ENCODE measurements around the gene SNX24. TPM values are rescaled to one million over a fixed set of nuclear protein-coding genes. Genes with fewer than 3 reads are reported as not detected.

The SNX24 gene
- total RNA-seq, 1 experiment from 2014 or later: 13.9 TPM

DNA sequence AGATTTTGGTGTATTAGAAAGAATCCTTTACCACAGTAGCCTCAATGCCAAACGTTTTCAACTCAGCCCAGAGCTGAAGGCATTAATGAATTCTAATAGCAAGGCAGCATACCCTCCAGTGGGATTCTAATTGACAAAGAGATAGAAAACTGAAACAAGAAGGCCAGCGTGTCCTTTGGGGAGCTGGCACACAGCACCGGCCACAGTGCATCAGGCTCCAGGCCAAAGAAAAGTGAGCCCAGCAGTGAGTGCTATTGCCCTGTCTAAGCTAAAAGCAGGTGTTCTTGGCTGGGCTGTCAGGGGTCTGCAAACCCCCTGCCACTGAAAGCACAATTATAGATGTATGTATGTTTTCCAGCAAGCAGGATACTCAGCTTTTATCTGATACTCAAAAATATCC, 150.7 kb downstream of the SNX24 start:
- TF ChIP-seq, protein P1, sequence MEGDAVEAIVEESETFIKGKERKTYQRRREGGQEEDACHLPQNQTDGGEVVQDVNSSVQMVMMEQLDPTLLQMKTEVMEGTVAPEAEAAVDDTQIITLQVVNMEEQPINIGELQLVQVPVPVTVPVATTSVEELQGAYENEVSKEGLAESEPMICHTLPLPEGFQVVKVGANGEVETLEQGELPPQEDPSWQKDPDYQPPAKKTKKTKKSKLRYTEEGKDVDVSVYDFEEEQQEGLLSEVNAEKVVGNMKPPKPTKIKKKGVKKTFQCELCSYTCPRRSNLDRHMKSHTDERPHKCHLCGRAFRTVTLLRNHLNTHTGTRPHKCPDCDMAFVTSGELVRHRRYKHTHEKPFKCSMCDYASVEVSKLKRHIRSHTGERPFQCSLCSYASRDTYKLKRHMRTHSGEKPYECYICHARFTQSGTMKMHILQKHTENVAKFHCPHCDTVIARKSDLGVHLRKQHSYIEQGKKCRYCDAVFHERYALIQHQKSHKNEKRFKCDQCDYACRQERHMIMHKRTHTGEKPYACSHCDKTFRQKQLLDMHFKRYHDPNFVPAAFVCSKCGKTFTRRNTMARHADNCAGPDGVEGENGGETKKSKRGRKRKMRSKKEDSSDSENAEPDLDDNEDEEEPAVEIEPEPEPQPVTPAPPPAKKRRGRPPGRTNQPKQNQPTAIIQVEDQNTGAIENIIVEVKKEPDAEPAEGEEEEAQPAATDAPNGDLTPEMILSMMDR (conservative IDR thresholded peaks at IDR 0.05): no peak
- no CpG with 5 or more reads among the region's 3 CpGs for WGBS (ENCODE audit: extremely low coverage, insufficient read length, low lambda C conversion rate)
- H3K27ac Mint-ChIP-seq: no peak overlapping the region

More for the DNA sequence above, 150.7 kb downstream of the SNX24 start:
- DNase-seq: no peak
- H4K8ac ChIP-seq (replicated peaks; ENCODE audit: insufficient read length, low read depth, low read length): no peak overlapping the region
- Mint-ChIP-seq H3K4me3 (no peak overlapping the region), H3K4me1 (peaks cover 18 to 29% of the 10 kb centered on the region in 2 experiments), H3K9me3 (no peaks in the 10 kb centered on the region), H3K36me3 (ENCODE audit: insufficient read depth in 1 of 3, low read depth in 3 of 3) (no peaks in the 10 kb centered on the region), H3K27me3 (ENCODE audit: low read depth) (no peaks in the 10 kb centered on the region)
- H2BK12ac ChIP-seq (ENCODE audit: insufficient read length, low read depth, low read length): no peak overlapping the region
- no peaks in the 10 kb centered on the region for H3K79me1 ChIP-seq (ENCODE audit: insufficient read depth, low read depth, low read length, poor library complexity, severe bottlenecking)
- H3K79me2 ChIP-seq (ENCODE audit: insufficient read depth, low read length): no peaks in the 10 kb centered on the region
- H4K20me1 ChIP-seq (ENCODE audit: control insufficient read depth, insufficient read depth, insufficient read length): no peaks in the 10 kb centered on the region
- no peaks in the 10 kb centered on the region for H3K9me3 ChIP-seq (ENCODE audit: control insufficient read depth, low read depth, low read length)
- H2AK5ac ChIP-seq (ENCODE audit: insufficient read length, low read length): no peak overlapping the region
- no peak overlapping the region for H2BK20ac ChIP-seq (ENCODE audit: low read depth, low read length, poor library complexity, severe bottlenecking)
- no peak overlapping the region for H2AFZ ChIP-seq (ENCODE audit: low read length)
- H3K4me1 ChIP-seq (ENCODE audit: insufficient read depth, low read length): peaks cover 8% of the 10 kb centered on the region; the same call in 1 of the 2 replicates
- H3T11ph ChIP-seq (ENCODE audit: low read length): no peak overlapping the region
- H3K23me2 ChIP-seq (ENCODE audit: insufficient read length, low read depth, low read length, poor library complexity, severe bottlenecking): no peaks in the 10 kb centered on the region
- H3K4ac ChIP-seq (ENCODE audit: low read depth, low read length): no peak overlapping the region
- H4K5ac ChIP-seq (ENCODE audit: insufficient read length, low read depth, low read length): no peak overlapping the region
- no peak overlapping the region for H2BK5ac ChIP-seq (ENCODE audit: insufficient read length, low read length)
- no peak overlapping the region for H3K18ac ChIP-seq (ENCODE audit: insufficient read length, low read depth, low read length)
- H2BK15ac ChIP-seq (ENCODE audit: low read depth, low read length): no peak overlapping the region
- H3K23ac ChIP-seq (ENCODE audit: insufficient read length, low read depth, low read length): no peak overlapping the region
- no peak overlapping the region for H3K27ac ChIP-seq (ENCODE audit: insufficient read length, low read depth, low read length)
- no peaks in the 10 kb centered on the region for H3K27me3 ChIP-seq (ENCODE audit: insufficient read depth, low read length)
- no peak overlapping the region for H3K14ac ChIP-seq (ENCODE audit: insufficient read depth, low read length)
- no peak overlapping the region for H3K56ac ChIP-seq (ENCODE audit: insufficient read length, low read depth, low read length)
- no peak overlapping the region for H3K9ac ChIP-seq (ENCODE audit: extremely low read depth, insufficient read length, low read length)
- no peak overlapping the region for H3K4me2 ChIP-seq (ENCODE audit: insufficient read depth, insufficient read length, low read length)
- H4K91ac ChIP-seq (ENCODE audit: insufficient read length, low read depth, low read length): no peak overlapping the region
- no peak overlapping the region for H2BK120ac ChIP-seq (ENCODE audit: low read depth, low read length, poor library complexity, severe bottlenecking)
